Stimulated activated naive CD8-positive, alpha-beta T cell treated with anti-CD3 and anti-CD28 coated beads, Interleukin-15, Interleukin-2, amounts not matched to agents 100 ng/mL and 50 ng/mL, for 24 hours (primary cell): Measurements from ENCODE around the gene NKTR.

Source experiments
- H3K27ac Mint-ChIP-seq: one replicate; pipeline ENCODE4 v1.8.0; 2021; ENCODE audit warnings: mild to moderate bottlenecking, mixed read lengths
- H3K27me3 Mint-ChIP-seq: one replicate; pipeline ENCODE4 v1.8.0; 2021; ENCODE audit warnings: mixed read lengths
- H3K36me3 Mint-ChIP-seq: one replicate; pipeline ENCODE4 v1.8.0; 2021; ENCODE audit warnings: low read depth, mixed read lengths
- H3K4me1 Mint-ChIP-seq: one replicate; pipeline ENCODE4 v1.8.0; 2021; ENCODE audit warnings: low read depth, mixed read lengths
- H3K4me3 Mint-ChIP-seq: one replicate; pipeline ENCODE4 v1.8.0; 2021; ENCODE audit warnings: mild to moderate bottlenecking, mixed read lengths
- H3K9me3 Mint-ChIP-seq: one replicate; pipeline ENCODE4 v1.8.0; 2021; ENCODE audit warnings: mixed read lengths

Gene NKTR

DNA sequence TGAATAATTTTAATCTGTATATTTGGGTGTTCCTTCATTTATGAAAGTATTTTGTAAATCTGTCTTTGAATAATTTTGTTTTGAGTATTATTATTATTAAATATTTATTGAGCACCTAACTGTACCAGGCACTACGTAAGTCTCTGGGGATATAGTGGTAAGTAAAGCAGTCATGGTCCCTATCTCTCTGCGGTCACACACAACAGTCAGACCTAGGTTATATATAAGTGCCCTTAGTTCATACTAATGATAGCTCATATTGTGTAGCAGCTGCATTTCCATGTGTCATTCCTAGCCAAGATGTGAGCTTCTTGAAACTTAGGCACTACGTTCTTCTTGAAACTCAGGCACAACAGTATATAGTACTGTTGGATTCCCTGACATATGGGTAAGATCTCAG lies 12.4 kb downstream of the NKTR start:
- Mint-ChIP-seq H3K4me3 (no peak overlapping the region), H3K27ac (no peak overlapping the region), H3K27me3 (no peaks in the 10 kb centered on the region), H3K9me3 (no peaks in the 10 kb centered on the region), H3K36me3 (peaks cover 41% of the 10 kb centered on the region), H3K4me1 (peaks cover 57% of the 10 kb centered on the region)

DNA sequence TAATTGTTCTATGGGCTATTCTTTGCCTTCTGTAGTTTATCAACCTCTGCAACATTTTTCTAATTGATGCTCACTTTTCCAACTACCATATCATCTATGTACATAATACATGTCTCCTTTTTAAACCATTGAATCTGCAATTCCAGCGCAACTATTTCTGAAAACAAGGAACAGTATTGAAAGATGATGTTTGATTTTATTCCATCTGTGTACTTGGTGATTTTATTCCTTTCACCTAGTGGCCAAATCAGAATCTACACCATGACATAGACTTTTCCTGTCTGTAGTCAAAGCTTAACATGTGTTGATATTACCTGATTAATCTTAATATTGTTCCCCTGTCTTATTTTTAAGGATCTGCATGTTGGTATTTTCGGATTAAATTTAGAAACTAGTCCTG lies 13.0 kb downstream of the NKTR start:
- no peaks in the 10 kb centered on the region for H3K9me3 Mint-ChIP-seq
- H3K36me3 Mint-ChIP-seq = peaks cover 41% of the 10 kb centered on the region
- peak overlapping the region; percentile 5 for H3K27ac Mint-ChIP-seq
- H3K4me1 Mint-ChIP-seq = peaks cover 57% of the 10 kb centered on the region
- no peaks in the 10 kb centered on the region for H3K27me3 Mint-ChIP-seq
- no peak overlapping the region for H3K4me3 Mint-ChIP-seq

DNA sequence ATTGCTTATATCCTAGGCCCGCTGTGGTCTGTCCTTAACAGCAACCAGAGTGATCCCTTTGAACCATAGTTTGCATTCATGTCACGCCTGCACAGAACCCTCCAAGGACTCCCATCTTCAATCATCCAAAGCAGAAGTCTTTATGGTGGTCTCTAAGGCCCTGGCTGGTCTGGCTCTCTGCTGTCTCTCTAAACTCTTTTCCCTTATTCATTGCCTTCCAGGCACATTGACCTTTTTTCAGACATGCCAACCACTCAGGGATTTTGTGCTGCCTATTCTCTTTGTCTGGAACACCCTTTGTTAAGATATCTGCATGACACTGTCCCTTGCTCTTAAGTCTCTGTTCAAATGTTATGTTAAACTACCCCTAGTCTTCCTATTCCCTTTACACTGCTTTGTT lies 31.1 kb downstream of the NKTR start:
- H3K4me1 Mint-ChIP-seq = peaks cover 8% of the 10 kb centered on the region
- no peak overlapping the region for H3K4me3 Mint-ChIP-seq
- H3K27me3 Mint-ChIP-seq = no peaks in the 10 kb centered on the region
- H3K27ac Mint-ChIP-seq = no peak overlapping the region
- H3K9me3 Mint-ChIP-seq = no peaks in the 10 kb centered on the region
- peaks cover 59% of the 10 kb centered on the region for H3K36me3 Mint-ChIP-seq

DNA sequence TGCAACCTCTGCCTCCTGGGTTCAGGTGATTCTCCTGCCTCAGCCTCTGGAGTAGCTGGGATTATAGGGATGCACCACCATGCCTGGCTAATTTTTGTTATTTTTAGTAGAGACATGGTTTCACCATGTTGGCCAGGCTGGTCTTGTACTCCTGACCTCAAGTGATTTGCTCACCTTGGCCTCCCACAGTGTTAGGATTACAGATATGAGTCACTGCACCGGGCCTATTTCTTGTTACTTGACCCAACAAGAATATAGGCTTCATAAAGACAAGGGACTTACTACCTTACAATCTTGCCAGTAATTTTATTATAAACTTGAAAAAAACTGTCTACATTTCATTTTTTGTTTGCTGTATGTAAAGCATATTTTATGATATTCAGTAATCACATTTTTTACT lies 31.7 kb downstream of the NKTR start:
- H3K27ac Mint-ChIP-seq = no peak overlapping the region
- H3K4me3 Mint-ChIP-seq = no peak overlapping the region
- peaks cover 56% of the 10 kb centered on the region for H3K36me3 Mint-ChIP-seq

DNA sequence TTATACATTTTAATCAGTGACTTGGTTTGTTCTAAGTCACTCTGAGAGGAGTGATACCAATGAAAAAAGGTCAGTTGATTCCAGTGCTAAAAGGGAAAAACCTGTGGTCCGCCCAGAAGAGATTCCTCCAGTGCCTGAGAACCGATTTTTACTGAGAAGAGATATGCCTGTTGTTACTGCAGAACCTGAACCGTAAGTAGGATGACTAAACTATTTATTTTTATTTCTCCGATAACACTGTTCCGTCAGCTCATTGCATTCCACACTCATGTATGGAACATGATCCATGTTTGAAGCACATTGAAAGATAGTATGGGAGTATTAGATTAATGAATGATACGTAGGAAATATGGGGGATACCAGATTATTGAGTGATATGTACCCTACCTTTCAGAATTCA lies 33.1 kb downstream of the NKTR start:
- Mint-ChIP-seq H3K27me3 (no peaks in the 10 kb centered on the region), H3K4me3 (no peak overlapping the region), H3K9me3 (no peaks in the 10 kb centered on the region), H3K36me3 (peaks cover 50% of the 10 kb centered on the region), H3K27ac (peak overlapping the region; percentile 3), H3K4me1 (peaks cover 3% of the 10 kb centered on the region)

More for the DNA sequence above, 31.7 kb downstream of the NKTR start:
- no peaks in the 10 kb centered on the region for H3K27me3 Mint-ChIP-seq
- H3K9me3 Mint-ChIP-seq = no peaks in the 10 kb centered on the region
- H3K4me1 Mint-ChIP-seq = peaks cover 6% of the 10 kb centered on the region

DNA sequence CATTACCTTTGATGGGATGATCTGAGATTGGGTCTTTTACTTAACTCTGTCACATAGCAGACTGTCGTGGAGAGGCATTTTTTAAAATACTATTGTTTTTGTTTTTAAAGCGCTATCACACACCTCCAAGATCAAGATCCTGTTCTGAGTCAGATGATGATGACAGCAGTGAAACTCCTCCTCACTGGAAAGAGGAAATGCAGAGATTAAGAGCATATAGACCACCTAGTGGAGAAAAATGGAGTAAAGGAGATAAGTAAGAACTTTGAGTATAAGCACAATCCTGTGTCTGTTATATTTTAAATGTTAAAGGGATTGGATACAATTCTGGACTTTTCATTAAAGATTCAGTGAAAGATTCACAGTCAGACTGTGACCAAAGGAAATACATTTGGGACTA lies 34.6 kb downstream of the NKTR start:
- Mint-ChIP-seq H3K36me3 (peaks cover 43% of the 10 kb centered on the region), H3K9me3 (no peaks in the 10 kb centered on the region), H3K4me1 (peaks cover 3% of the 10 kb centered on the region), H3K4me3 (no peak overlapping the region), H3K27me3 (no peaks in the 10 kb centered on the region), H3K27ac (no peak overlapping the region)

DNA sequence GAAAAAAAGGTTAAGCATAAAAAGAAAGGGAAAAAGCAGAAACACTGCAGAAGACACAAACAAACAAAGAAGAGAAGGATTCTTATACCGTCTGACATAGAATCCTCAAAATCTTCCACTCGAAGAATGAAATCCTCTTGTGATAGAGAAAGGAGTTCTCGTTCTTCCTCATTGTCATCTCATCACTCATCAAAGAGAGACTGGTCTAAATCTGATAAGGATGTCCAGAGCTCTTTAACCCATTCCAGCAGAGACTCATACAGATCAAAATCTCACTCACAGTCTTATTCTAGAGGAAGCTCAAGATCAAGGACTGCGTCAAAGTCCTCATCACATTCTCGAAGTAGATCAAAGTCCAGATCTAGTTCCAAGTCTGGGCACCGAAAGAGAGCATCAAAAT lies 36.5 kb downstream of the NKTR start:
- Mint-ChIP-seq H3K27ac (no peak overlapping the region), H3K9me3 (no peaks in the 10 kb centered on the region), H3K4me1 (peaks cover 3% of the 10 kb centered on the region), H3K4me3 (no peak overlapping the region), H3K27me3 (no peaks in the 10 kb centered on the region), H3K36me3 (peaks cover 41% of the 10 kb centered on the region)

DNA sequence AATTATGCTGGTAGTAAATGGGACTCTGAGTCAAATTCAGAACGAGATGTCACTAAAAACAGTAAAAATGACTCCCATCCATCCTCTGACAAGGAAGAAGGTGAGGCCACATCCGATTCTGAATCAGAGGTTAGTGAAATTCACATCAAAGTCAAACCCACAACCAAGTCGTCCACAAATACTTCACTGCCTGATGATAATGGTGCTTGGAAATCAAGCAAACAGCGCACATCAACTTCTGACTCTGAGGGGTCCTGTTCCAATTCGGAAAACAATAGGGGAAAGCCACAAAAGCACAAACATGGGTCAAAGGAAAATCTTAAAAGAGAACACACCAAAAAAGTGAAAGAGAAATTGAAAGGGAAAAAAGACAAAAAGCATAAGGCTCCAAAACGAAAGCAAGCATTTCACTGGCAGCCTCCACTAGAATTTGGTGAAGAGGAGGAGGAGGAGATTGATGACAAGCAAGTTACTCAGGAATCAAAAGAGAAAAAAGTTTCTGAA lies 37.9 kb downstream of the NKTR start:
- H3K27ac Mint-ChIP-seq = no peak overlapping the region
- no peaks in the 10 kb centered on the region for H3K9me3 Mint-ChIP-seq
- H3K4me1 Mint-ChIP-seq = peaks cover 3% of the 10 kb centered on the region
- H3K27me3 Mint-ChIP-seq = no peaks in the 10 kb centered on the region
- H3K4me3 Mint-ChIP-seq = no peak overlapping the region
- H3K36me3 Mint-ChIP-seq = peaks cover 41% of the 10 kb centered on the region

DNA sequence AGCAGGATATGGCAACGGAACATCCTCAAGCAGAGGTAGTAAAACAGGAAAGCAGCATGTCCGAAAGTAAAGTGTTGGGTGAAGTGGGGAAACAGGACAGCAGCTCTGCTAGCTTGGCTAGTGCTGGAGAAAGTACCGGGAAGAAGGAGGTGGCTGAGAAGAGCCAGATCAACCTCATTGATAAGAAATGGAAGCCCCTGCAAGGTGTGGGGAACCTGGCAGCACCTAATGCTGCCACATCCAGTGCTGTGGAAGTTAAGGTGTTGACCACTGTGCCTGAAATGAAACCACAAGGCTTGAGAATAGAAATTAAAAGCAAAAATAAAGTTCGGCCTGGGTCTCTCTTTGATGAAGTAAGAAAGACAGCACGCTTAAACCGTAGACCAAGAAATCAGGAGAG lies 38.7 kb downstream of the NKTR start:
- H3K4me3 Mint-ChIP-seq = no peak overlapping the region
- H3K4me1 Mint-ChIP-seq = peaks cover 3% of the 10 kb centered on the region
- no peaks in the 10 kb centered on the region for H3K9me3 Mint-ChIP-seq
- H3K36me3 Mint-ChIP-seq = peaks cover 39% of the 10 kb centered on the region
- no peak overlapping the region for H3K27ac Mint-ChIP-seq
- no peaks in the 10 kb centered on the region for H3K27me3 Mint-ChIP-seq

DNA sequence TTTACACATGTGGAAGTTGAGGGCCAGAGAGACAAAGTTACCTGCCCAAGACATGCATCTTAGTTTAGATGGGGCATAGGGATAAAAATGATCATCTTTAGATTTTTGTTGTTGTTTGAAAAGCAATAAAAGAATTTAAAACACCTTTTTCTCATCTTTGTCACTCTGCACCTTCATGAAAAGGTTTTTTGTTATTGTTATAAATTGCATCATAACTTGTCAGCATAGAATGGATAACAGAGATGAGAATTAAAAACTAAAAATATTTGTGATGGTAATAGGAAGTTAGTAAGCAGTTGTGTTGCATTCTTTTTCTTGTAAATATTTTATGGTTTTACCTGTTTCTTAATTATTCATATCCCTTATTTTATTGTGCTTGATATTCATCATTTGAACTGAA lies 39.6 kb downstream of the NKTR start:
- Mint-ChIP-seq H3K27me3 (no peaks in the 10 kb centered on the region), H3K27ac (no peak overlapping the region), H3K4me3 (no peak overlapping the region), H3K9me3 (no peaks in the 10 kb centered on the region), H3K4me1 (peaks cover 1% of the 10 kb centered on the region), H3K36me3 (peaks cover 39% of the 10 kb centered on the region)

DNA sequence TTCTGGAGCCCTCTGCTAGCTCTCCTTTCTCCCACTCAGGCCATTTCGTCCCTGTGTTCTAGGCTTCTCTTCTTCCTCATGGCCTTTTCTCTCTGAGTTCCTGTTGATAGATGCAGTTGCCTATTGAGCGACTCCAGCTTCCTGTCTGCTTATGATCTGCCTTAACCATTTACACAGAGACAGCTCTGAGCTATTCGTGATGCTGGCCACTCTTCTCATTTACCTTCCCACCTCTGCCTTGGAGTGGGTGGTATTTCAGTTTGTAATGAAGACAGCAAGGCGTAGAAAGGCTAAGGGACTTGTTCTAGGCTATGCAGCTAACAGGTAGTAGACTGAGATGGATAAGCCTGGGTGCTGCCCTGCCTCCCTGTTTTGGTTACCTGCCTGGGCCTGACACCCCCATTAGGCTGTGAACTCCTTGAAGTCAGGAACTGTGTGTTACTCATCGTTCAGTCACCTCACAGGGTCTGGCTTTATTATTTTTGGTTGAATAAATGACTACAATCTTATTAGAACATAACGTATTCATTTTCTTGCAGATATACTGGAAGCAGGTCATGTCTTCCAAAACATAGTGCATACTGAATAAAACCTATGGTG lies 40.4 kb downstream of the NKTR start:
- no peaks in the 10 kb centered on the region for H3K4me1 Mint-ChIP-seq
- peak overlapping the region; percentile 28 for H3K27ac Mint-ChIP-seq
- H3K36me3 Mint-ChIP-seq = peaks cover 40% of the 10 kb centered on the region
- H3K27me3 Mint-ChIP-seq = no peaks in the 10 kb centered on the region
- H3K4me3 Mint-ChIP-seq = no peak overlapping the region
- H3K9me3 Mint-ChIP-seq = no peaks in the 10 kb centered on the region

DNA sequence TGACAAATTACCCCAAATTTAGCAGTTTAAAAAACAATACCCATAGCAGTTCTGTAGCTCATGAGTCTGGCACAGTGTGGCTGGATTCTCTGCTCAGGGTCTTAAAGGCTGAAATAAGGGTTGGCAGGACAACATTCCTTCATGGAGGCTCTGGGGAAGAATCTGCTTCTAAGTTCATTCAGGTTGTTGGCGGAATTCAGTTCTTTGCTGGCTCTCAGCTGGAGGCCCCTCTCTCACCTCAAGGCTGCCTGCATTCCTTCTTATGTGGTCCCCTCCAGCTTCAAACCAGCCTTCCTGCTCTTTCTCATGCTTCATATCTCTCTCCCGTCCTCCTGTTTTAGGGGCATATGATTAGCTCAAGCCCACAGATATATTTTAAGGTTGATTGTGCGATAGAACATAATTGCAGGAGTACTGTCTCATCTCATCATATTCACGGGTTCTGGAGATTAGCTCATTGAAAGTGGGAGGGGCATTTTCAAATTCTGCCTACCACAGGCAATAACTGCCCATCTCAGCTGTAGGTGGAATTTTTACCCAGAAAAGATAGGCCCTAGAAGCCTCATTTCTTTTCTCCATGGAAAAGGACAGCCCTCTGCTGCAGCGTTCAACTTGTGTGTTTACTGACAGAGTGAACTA lies 47.5 kb downstream of the NKTR start:
- Mint-ChIP-seq H3K36me3 (peaks cover 50% of the 10 kb centered on the region), H3K9me3 (no peaks in the 10 kb centered on the region), H3K4me1 (peaks cover 19% of the 10 kb centered on the region), H3K4me3 (no peak overlapping the region), H3K27ac (peak overlapping the region; percentile 13), H3K27me3 (no peaks in the 10 kb centered on the region)

DNA sequence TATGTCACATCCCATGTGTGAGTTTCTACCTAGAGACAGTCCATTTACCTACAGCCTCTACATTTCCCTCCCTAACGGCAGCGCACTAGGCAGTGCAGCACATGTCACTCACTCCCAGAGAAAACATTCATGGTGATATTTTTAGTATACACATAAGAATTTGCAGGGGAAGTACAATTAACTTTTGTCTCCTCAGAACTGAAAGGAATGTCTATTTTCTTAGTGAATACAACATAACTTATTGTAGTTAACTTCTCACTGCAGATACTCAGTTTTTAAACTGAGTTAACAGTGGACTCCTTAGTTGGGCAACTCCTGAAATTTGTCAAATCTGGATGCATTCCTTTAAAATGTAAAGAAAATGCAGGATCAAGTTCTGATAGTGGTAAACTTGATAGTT lies 48.5 kb downstream of the NKTR start:
- Mint-ChIP-seq H3K4me3 (no peak overlapping the region), H3K9me3 (no peaks in the 10 kb centered on the region), H3K27ac (peak overlapping the region; percentile 63), H3K27me3 (no peaks in the 10 kb centered on the region), H3K4me1 (peaks cover 28% of the 10 kb centered on the region), H3K36me3 (peaks cover 40% of the 10 kb centered on the region)

DNA sequence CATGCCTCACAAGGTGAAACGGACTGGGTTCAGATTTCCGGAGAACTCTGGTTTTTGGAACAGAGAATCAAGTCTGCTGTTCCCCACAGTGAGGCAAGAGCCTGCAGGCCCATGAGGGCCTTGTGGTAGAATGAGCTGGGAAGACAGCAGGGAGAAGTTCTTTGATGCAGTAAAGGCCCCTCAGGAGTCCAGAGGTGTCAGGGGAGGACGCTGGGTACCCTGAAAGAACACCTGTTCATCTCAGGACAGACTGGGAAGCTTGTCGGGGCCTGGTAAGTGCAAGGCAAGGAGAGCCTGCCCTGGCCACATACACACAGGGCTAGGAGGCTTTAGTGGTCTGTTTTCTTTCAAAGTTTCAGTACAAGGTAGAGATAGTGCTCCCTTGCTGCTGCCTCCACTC lies 49.3 kb downstream of the NKTR start:
- Mint-ChIP-seq H3K36me3 (peaks cover 34% of the 10 kb centered on the region), H3K9me3 (no peaks in the 10 kb centered on the region), H3K4me3 (no peak overlapping the region), H3K27ac (peak overlapping the region; percentile 61), H3K4me1 (peaks cover 28% of the 10 kb centered on the region), H3K27me3 (no peaks in the 10 kb centered on the region)

DNA sequence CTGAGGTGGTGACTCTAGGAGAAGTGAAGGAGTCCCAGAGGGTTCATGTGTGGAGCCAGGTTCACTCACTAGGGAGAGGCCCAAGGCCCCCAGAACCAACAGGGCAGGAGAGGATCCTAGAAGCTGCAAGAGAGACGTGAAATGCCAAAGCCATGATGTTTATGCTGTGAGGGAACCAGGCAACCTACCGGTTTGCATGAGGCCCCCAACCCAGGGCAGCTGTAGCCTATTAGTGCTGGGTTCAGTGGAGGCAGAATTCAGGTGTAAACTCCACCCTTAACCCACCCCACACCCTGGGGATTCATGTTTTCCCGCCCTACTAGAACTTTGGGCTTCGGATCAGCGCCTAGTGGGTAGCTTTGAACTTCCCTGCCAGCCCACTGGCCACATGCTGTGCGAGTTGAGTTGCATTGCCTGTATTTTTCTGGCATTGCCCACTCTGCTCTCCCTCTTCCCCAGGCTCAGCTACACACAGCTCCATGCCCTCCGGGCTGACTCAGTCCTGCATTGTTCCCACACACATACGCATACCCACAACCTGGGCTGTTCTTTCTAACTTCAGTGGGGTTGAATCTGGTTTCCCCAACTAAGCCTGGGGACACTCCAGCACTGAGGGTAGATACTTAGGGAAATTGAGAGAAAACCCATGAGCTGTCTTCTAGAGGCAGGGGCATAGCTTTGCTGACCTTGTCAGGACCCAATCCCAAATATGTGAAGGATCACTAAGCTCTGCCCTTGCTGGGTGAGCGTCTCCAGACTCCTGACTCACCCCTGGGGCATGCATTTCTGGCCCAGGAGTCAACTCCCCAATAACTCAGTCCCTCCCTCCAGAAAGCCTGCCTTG lies 51.0 kb downstream of the NKTR start:
- Mint-ChIP-seq H3K9me3 (no peaks in the 10 kb centered on the region), H3K4me3 (no peak overlapping the region), H3K36me3 (peaks cover 21% of the 10 kb centered on the region), H3K27ac (no peak overlapping the region), H3K27me3 (no peaks in the 10 kb centered on the region), H3K4me1 (peaks cover 28% of the 10 kb centered on the region)
